Epithelial cell of esophagus (primary cell): ENCODE results near the gene TGFB1I1.
"Not testable (repeated sequence)": the region's sequence is repeated elsewhere in the genome, so short reads cannot be mapped to it uniquely, and the experiment has no call there.

Source experiments
- DNase-seq: peaks from one replicate; pipeline ENCODE4 v3.0.0; 2010; ENCODE audit warnings: low read depth
- H3K4me3 ChIP-seq: 2 replicates; pipeline ENCODE4 v1.5.1; 2011; ENCODE audit warnings: mild to moderate bottlenecking, low read length, control low read depth
- CTCF ChIP-seq: IDR thresholded peaks from 2 replicates; pipeline ENCODE4 v1.5.1; 2011; ENCODE audit warnings: low read depth, mild to moderate bottlenecking, low read length, control low read depth, inconsistent platforms; ENCODE audit not compliant: insufficient read depth; ENCODE audit errors: missing control alignments

TGFB1I1 gene

GRCh38 chr16:31439519-31439918 lies 32.4 kb upstream of the TGFB1I1 start:
- H3K4me3 ChIP-seq, result no peak overlapping the region
- no peak for DNase-seq
- TF ChIP-seq CTCF, result no peak

GRCh38 chr16:31440516-31441184 lies 31.3 kb upstream of the TGFB1I1 start:
- H3K4me3 ChIP-seq, result no peak overlapping the region
- TF ChIP-seq CTCF, result no peak
- no peak for DNase-seq

- no peak for TF ChIP-seq CTCF
- peak overlapping the region; percentile 62 for H3K4me3 ChIP-seq
These were observed 30.0 kb upstream of the TGFB1I1 start for GRCh38 chr16:31441956-31442355.

GRCh38 chr16:31445931-31446330 lies 26.0 kb upstream of the TGFB1I1 start:
- DNase-seq, H3K4me3 ChIP-seq: not testable (repeated sequence)

More at GRCh38 chr16:31441956-31442355, 30.0 kb upstream of the TGFB1I1 start:
- no peak for DNase-seq

GRCh38 chr16:31451201-31451600 lies 20.8 kb upstream of the TGFB1I1 start:
- no peak for DNase-seq
- no peak overlapping the region for H3K4me3 ChIP-seq
- no peak for TF ChIP-seq CTCF

- peak; percentile 86 for DNase-seq
- peak; percentile 91 for TF ChIP-seq CTCF
- H3K4me3 ChIP-seq, result no peak overlapping the region
These were observed 20.1 kb upstream of the TGFB1I1 start for GRCh38 chr16:31451681-31452351.

- no peak for TF ChIP-seq CTCF
- H3K4me3 ChIP-seq, result no peak overlapping the region
- DNase-seq, result peak; percentile 90
These were observed 19.3 kb upstream of the TGFB1I1 start for GRCh38 chr16:31452631-31453106.
